ENCODE measurements around the gene LRRC34. TPM values are rescaled to one million over a fixed set of nuclear protein-coding genes. Genes with fewer than 3 reads are reported as not detected.

The LRRC34 gene
- total and polyA plus RNA-seq, 2 of the 8 experiments (the other 6 are each of a cell fraction or from before 2014, with no cell fraction given), result 3.3 to 4.1 TPM

DNA sequence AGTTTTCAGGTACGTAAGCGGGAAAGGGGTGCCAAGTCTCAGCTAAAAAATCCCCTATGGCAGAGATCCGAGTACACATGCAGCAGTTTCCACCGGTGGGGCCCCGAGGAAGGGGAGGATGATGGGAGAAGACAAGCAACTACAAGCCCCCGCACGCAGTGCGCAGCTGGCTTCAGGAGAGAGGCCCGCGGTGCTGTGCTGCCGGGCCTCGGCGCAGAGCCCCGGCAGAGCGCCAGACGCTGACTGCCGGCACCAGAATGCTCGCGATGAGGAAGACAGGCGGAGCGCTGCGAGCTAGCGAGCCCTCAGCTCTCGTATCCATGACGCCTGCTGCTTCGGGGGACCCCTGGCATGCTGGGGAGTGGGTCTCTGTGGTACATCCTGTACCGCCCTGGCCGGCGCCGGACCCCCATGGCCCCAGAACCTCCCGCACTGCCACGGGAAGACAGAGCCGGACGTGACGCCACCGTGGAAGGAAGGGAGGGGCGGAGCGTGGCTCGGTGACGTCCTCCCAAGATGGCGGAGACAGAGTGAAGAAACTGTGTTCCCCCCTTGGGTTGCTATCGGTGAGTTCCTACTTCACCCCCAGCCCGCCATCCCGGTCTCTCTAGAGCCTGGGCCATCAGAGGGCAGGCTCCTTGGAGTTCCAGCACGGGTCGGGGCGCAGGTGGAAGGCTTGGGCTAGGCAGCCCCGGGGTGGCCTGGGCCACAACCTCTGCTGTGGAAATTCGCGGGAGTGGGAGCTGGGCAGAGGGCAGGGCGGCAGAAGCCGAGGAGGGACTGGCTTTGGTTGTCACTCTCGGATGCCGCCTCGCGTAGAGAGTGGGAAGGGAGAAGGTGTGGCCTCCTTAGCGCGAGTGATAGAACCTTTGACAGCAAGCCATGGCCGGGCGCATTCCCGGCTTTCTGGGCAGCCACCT lies 39.5 kb downstream of the LRRC34 start, which contains the start of gene MYNN (continued):
- TF ChIP-seq EZH2 (IDR thresholded peaks at IDR 0.05; ENCODE audit: low read depth, low read length, severe bottlenecking) (no peak), JUN (IDR thresholded peaks at IDR 0.05; ENCODE audit: low read depth, low read length) (no peak), TBP (IDR thresholded peaks at IDR 0.05; ENCODE audit: low read depth, low read length) (peak; percentile 66), HDAC2 (IDR thresholded peaks at IDR 0.05; ENCODE audit: borderline replicate concordance in 1 of 2, low read depth in 2 of 2, low read length in 2 of 2) (peak in 1 of 2 experiments; percentile 48; a peak in 1 of 4 replicates), SIN3A (conservative IDR thresholded peaks at IDR 0.05 in 1 of 2, IDR thresholded peaks at IDR 0.05 in 1 of 2; ENCODE audit: low read depth in 1 of 2, low read length in 2 of 2) (peak; percentile 44 to 85; a peak in 2 of 4 replicates), BRCA1 (IDR thresholded peaks at IDR 0.05; ENCODE audit: low read depth, low read length) (no peak), SP1 (IDR thresholded peaks at IDR 0.05; ENCODE audit: low read depth, low read length) (no peak), SAP30 (IDR thresholded peaks at IDR 0.05; ENCODE audit: insufficient read depth, insufficient replicate concordance, low read length) (peak; percentile 96), KDM1A (IDR thresholded peaks at IDR 0.05; ENCODE audit: borderline replicate concordance, low read length) (no peak), TEAD4 (IDR thresholded peaks at IDR 0.05; ENCODE audit: low read depth, low read length) (no peak), JUND (IDR thresholded peaks at IDR 0.05; ENCODE audit: low read length) (peak; percentile 55), RBBP5 (IDR thresholded peaks at IDR 0.05; ENCODE audit: borderline replicate concordance, low read depth, low read length) (peak; percentile 96; the same call in 1 of the 2 replicates), POLR2A (IDR thresholded peaks at IDR 0.05; ENCODE audit: control extremely low read depth in 1 of 2, low read depth in 2 of 2, low read length in 2 of 2) (peak; percentile 87 to 95), ASH2L (IDR thresholded peaks at IDR 0.05; ENCODE audit: low read length) (peak; percentile 72), SIX5 (IDR thresholded peaks at IDR 0.05; ENCODE audit: low read depth, low read length) (no peak), CBX8 (IDR thresholded peaks at IDR 0.05; ENCODE audit: borderline replicate concordance, low read depth, low read length) (no peak), CHD2 (IDR thresholded peaks at IDR 0.05; ENCODE audit: low read length) (no peak)
- TF ChIP-seq, protein P1, sequence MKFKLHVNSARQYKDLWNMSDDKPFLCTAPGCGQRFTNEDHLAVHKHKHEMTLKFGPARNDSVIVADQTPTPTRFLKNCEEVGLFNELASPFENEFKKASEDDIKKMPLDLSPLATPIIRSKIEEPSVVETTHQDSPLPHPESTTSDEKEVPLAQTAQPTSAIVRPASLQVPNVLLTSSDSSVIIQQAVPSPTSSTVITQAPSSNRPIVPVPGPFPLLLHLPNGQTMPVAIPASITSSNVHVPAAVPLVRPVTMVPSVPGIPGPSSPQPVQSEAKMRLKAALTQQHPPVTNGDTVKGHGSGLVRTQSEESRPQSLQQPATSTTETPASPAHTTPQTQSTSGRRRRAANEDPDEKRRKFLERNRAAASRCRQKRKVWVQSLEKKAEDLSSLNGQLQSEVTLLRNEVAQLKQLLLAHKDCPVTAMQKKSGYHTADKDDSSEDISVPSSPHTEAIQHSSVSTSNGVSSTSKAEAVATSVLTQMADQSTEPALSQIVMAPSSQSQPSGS (IDR thresholded peaks at IDR 0.05; ENCODE audit: low read length), result peak; percentile 61; the same call in 1 of the 2 replicates
- TF ChIP-seq, protein P2, sequence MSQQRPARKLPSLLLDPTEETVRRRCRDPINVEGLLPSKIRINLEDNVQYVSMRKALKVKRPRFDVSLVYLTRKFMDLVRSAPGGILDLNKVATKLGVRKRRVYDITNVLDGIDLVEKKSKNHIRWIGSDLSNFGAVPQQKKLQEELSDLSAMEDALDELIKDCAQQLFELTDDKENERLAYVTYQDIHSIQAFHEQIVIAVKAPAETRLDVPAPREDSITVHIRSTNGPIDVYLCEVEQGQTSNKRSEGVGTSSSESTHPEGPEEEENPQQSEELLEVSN (IDR thresholded peaks at IDR 0.05), result no peak; the same call in 1 of the 2 replicates
- TF ChIP-seq, protein P3, sequence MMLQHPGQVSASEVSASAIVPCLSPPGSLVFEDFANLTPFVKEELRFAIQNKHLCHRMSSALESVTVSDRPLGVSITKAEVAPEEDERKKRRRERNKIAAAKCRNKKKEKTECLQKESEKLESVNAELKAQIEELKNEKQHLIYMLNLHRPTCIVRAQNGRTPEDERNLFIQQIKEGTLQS (IDR thresholded peaks at IDR 0.05; ENCODE audit: insufficient read depth, low read depth, low read length), result no peak

Data from H1 (cell line).